ENCODE data around the gene COL20A1.

- TF ChIP-seq CEBPB (IDR thresholded peaks at IDR 0.05), result no peak
- no peak for TF ChIP-seq CBX2 (IDR thresholded peaks at IDR 0.05; ENCODE audit: borderline replicate concordance, low read depth)
- TF ChIP-seq, protein P1, sequence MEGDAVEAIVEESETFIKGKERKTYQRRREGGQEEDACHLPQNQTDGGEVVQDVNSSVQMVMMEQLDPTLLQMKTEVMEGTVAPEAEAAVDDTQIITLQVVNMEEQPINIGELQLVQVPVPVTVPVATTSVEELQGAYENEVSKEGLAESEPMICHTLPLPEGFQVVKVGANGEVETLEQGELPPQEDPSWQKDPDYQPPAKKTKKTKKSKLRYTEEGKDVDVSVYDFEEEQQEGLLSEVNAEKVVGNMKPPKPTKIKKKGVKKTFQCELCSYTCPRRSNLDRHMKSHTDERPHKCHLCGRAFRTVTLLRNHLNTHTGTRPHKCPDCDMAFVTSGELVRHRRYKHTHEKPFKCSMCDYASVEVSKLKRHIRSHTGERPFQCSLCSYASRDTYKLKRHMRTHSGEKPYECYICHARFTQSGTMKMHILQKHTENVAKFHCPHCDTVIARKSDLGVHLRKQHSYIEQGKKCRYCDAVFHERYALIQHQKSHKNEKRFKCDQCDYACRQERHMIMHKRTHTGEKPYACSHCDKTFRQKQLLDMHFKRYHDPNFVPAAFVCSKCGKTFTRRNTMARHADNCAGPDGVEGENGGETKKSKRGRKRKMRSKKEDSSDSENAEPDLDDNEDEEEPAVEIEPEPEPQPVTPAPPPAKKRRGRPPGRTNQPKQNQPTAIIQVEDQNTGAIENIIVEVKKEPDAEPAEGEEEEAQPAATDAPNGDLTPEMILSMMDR (IDR thresholded peaks at IDR 0.05), result no peak
- TF ChIP-seq ZSCAN20 (CRISPR knock-in tag; IDR thresholded peaks at IDR 0.05), result no peak
- TF ChIP-seq JUN (IDR thresholded peaks at IDR 0.05), result no peak
- TF ChIP-seq SREBF2 (IDR thresholded peaks at IDR 0.05), result no peak
- TF ChIP-seq PBX3 (IDR thresholded peaks at IDR 0.05), result no peak
Measured at GRCh38 chr20:63363013-63363957, 70.3 kb downstream of the COL20A1 start.

All from A549 (cell line).